K562 (cell line): ENCODE data around the gene EFS. TPM values are rescaled to one million over a fixed set of nuclear protein-coding genes. Genes with fewer than 3 reads are reported as not detected.

Experiments
- ATAC-seq: fragments of 200-7000 bp; cut with Tn5 transposase; 3 replicates; pipeline ENCODE4 v1.9.1; 2020; ENCODE audit warnings: moderate library complexity
- BruUV-seq: library from RNA; stranded (reverse); fragments of 400-500 nt; replicated peaks from 2 replicates; lab custom pipeline; 2021; lab: Mats Ljungman, UMichigan
- CTCF ChIA-PET: fragments of 300-600 bp; formaldehyde crosslinking; extraction: SDS; loops from one replicate; lab custom pipeline; 2021; ENCODE audit warnings: low intra/inter-chr PET ratio; lab: Yijun Ruan, JAX
- POLR2A ChIA-PET: fragments of 300-600, 350-650 bp; sonication (Branson Sonifier 250); formaldehyde crosslinking; extraction: SDS; loops from one replicate; lab custom pipeline; 2021; ENCODE audit warnings: antibody characterized with exemption, inconsistent platforms; lab: Yijun Ruan, JAX
- DNase-seq, 4 experiments: peaks; one replicate each; pipeline versions ENCODE4 v3.0.0 to v3.0.0-alpha.2; 2011 to 2018; ENCODE audit warnings: low spot score in 3 of 4, mixed read lengths in 3 of 4; ENCODE audit errors: extremely low read depth in 1 of 4
- FAIRE-seq: peaks from 2 replicates; lab custom pipeline; 2011; peaks lifted over from hg19 to GRCh38; lab: Jason Lieb, UNC
- H2AFZ ChIP-seq: 2 replicates; pipeline ENCODE4 v1.6.0; 2011; ENCODE audit warnings: low read depth, low read length, control low read depth, inconsistent platforms
- H3K27ac ChIP-seq: fragments of 200-600 bp; 3 replicates; pipeline ENCODE4 v1.8.0; 2011; ENCODE audit warnings: low read depth, mild to moderate bottlenecking, control low read depth, inconsistent platforms, low read length, moderate library complexity, mixed read lengths; ENCODE audit errors: extremely low read depth
- H3K27me3 ChIP-seq, 2 experiments: fragments of 300-600 bp in 1 of 2; 2 replicates in 1 of 2; 3 replicates in 1 of 2; pipeline versions ENCODE4 v1.6.0 to v1.8.0; 2011; ENCODE audit warnings: inconsistent platforms in 2 of 2, low read length in 2 of 2, mild to moderate bottlenecking in 1 of 2, mixed read lengths in 1 of 2, moderate library complexity in 1 of 2; ENCODE audit not compliant: control insufficient read depth in 2 of 2, insufficient read depth in 2 of 2
- H3K36me3 ChIP-seq: fragments of 300-600 bp; 3 replicates; pipeline ENCODE4 v1.8.0; 2011; ENCODE audit warnings: mild to moderate bottlenecking, low read length, inconsistent platforms; ENCODE audit not compliant: control insufficient read depth, insufficient read depth
- H3K4me1 ChIP-seq, 2 experiments: fragments of 200-600 bp in 1 of 2; replicated peaks in 1 of 2; 2 replicates in 1 of 2; 3 replicates in 1 of 2; pipeline versions ENCODE4 v1.5.1 to v1.8.0; 2011; ENCODE audit warnings: inconsistent platforms in 2 of 2, low read length in 2 of 2, mild to moderate bottlenecking in 1 of 2, mixed read lengths in 1 of 2, moderate library complexity in 1 of 2; ENCODE audit not compliant: control insufficient read depth in 2 of 2, insufficient read depth in 2 of 2
- H3K4me2 ChIP-seq: 2 replicates; pipeline ENCODE4 v1.6.1; 2011; ENCODE audit warnings: low read length, control low read depth, inconsistent platforms, mixed read lengths; ENCODE audit not compliant: insufficient read depth
- H3K4me3 ChIP-seq: fragments of 200-600 bp; sonication (generic), shearing (Covaris generic); 2 replicates; pipeline ENCODE4 v1.5.1; 2016; ENCODE audit warnings: control low read depth, inconsistent platforms
- H3K79me2 ChIP-seq: fragments of 200-600 bp; 3 replicates; pipeline ENCODE4 v1.8.0; 2011; ENCODE audit warnings: low read length, inconsistent platforms; ENCODE audit not compliant: control insufficient read depth, insufficient read depth
- H3K9ac ChIP-seq, 2 experiments: 2 replicates each; pipeline versions ENCODE4 v1.6.0 to v1.6.1; 2011; ENCODE audit warnings: low read depth in 2 of 2, low read length in 2 of 2, control low read depth in 1 of 2, inconsistent platforms in 1 of 2, mild to moderate bottlenecking in 1 of 2, mixed read lengths in 1 of 2; ENCODE audit not compliant: insufficient read depth in 1 of 2
- H3K9me1 ChIP-seq: one replicate; pipeline ENCODE4 v1.6.0; 2011; ENCODE audit warnings: inconsistent platforms, mild to moderate bottlenecking, low read length, moderate library complexity; ENCODE audit not compliant: control insufficient read depth, insufficient read depth
- H3K9me3 ChIP-seq: replicated peaks from 2 replicates; pipeline ENCODE4 v1.5.1; 2011; ENCODE audit warnings: low read depth, low read length, inconsistent platforms; ENCODE audit not compliant: control insufficient read depth, insufficient read depth
- H4K20me1 ChIP-seq: replicated peaks from 2 replicates; pipeline ENCODE4 v1.6.1; 2011; ENCODE audit warnings: low read length, inconsistent platforms, mixed read lengths; ENCODE audit not compliant: control insufficient read depth, insufficient read depth
- EHMT2 ChIP-seq: fragments of 450-650 bp; IDR thresholded peaks from 2 replicates; pipeline ENCODE4 v1.6.1; 2018; ENCODE audit warnings: antibody characterized with exemption
- ELF1 ChIP-seq: fragments of 200-800 bp; sonication (Bioruptor generic); IDR thresholded peaks from 2 replicates; pipeline ENCODE4 v1.6.1; 2016; ENCODE audit warnings: missing genetic modification characterization, missing compliant biosample characterization
- NR3C1 ChIP-seq: sonication (generic); formaldehyde crosslinking; IDR thresholded peaks from 2 replicates; pipeline ENCODE4 v1.8.1; 2022; ENCODE audit warnings: missing genetic modification reagents
- PHF8 ChIP-seq: fragments of 200-600 bp; sonication (generic); IDR thresholded peaks from 2 replicates; pipeline ENCODE4 v1.6.1; 2012; ENCODE audit warnings: mixed run types, mild to moderate bottlenecking, inconsistent platforms, low read length, moderate library complexity, borderline replicate concordance
- RBBP5 ChIP-seq: fragments of 200-600 bp; sonication (generic); IDR thresholded peaks from 2 replicates; pipeline ENCODE4 v1.6.1; 2012; ENCODE audit warnings: borderline replicate concordance, mild to moderate bottlenecking, low read length, control low read depth, inconsistent platforms; ENCODE audit not compliant: insufficient read depth, poor library complexity, severe bottlenecking
- SLC30A9 ChIP-seq: fragments of 250-450 bp; sonication (Bioruptor Pico); IDR thresholded peaks from 2 replicates; pipeline ENCODE4 v1.8.0; 2022; ENCODE audit warnings: mild to moderate bottlenecking, moderate library complexity
- SRSF9 ChIP-seq: fragments of 200-400 bp; formaldehyde crosslinking; IDR thresholded peaks from 2 replicates; pipeline ENCODE4 v1.6.1; 2017; ENCODE audit warnings: low read depth, low read length, borderline replicate concordance
- ZNF311 ChIP-seq: fragments of 250-450 bp; sonication (Bioruptor Pico); IDR thresholded peaks from 2 replicates; pipeline ENCODE4 v1.4.0; 2020; ENCODE audit warnings: mild to moderate bottlenecking, moderate library complexity
- WGBS: fragments of 100-300 bp; shearing (Covaris generic); methylation state at CpG from one replicate; pipeline ENCODE4 v1.1.6; 2016; ENCODE audit warnings: low coverage, mixed read lengths; ENCODE audit not compliant: insufficient coverage; ENCODE audit errors: missing lambda C conversion rate; 5-methylcytosine and 5-hydroxymethylcytosine counted together
- in situ Hi-C: fragments of 300-500 bp; cut with MboI; formaldehyde crosslinking; loops from 4 replicates; pipeline ENCODE4 v1.15.0; 2018; ENCODE audit warnings: inconsistent platforms, mixed read lengths
- intact Hi-C: fragments of 100-400 bp; cut with micrococcal nuclease; formaldehyde crosslinking; loops from 2 replicates; pipeline ENCODE4 v1.14.2; 2022
- polyA plus RNA-seq, 8 experiments: library from polyadenylated mRNA; depleted of rRNA in 4 of 8; stranded (reverse) in 5 of 8; unstranded in 3 of 8; fragments of >200 nt; fragmentation: Nextera tagmentation in 2 of 8; fragmentation: Illumina TruSeq in 1 of 8; extraction: Ambion mirVana in 2 of 8; extraction: Trizol in 1 of 8; gene quantifications; 2 replicates each; pipeline versions ENCODE4 v1.2.1 to v1.2.3, GENCODE V29; 2011 to 2014; ENCODE audit warnings: inconsistent platforms in 1 of 8, missing spikeins in 1 of 8
- total RNA-seq, 7 experiments: library from RNA; depleted of rRNA in 6 of 7; stranded (reverse); fragments of >200 nt in 6 of 7; fragmentation: Illumina TruSeq in 2 of 7; extraction: Trizol in 2 of 7; gene quantifications; 2 replicates each; pipeline versions ENCODE4 v1.2.1 to v1.2.3, GENCODE V29; 2011 to 2021; ENCODE audit warnings: low replicate concordance in 1 of 7
- TF ChIP-seq, protein P1 (sequence below): fragments of 250-450 bp; sonication (Bioruptor Pico); IDR thresholded peaks from 2 replicates; pipeline ENCODE4 v1.8.0; 2022; ENCODE audit warnings: moderate library complexity, mild to moderate bottlenecking, inconsistent platforms

The EFS gene
- total and polyA plus RNA-seq, 9 of the 15 experiments (the other 6 are each of a cell fraction or from before 2014, with no cell fraction given) = 0.01 to 0.03 TPM; not detected in 7

DNA sequence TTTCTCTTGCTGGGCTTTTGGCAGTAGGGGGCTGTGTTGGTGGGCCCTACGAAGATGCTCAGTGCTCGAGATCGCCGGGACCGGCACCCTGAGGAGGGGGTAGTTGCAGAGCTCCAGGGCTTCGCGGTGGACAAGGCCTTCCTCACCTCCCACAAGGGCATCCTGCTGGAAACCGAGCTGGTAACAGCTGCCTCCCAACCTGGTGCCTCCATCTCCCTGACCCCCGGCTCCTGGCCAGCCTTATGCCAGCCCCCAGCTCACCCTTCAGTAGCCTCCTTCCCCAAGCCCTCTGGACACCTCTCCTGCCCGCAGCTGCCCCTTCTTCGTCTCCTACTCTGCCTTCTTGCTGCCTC is 12.2 kb upstream of the EFS start:
- no peak overlapping the region for H3K27ac ChIP-seq
- H3K4me3 ChIP-seq = no peak overlapping the region
- peaks cover 2 to 52% of the 10 kb centered on the region in 2 experiments; a peak in 3 of 5 replicates for H3K27me3 ChIP-seq
- 0% methylated on average over 9 of the region's 11 CpGs for WGBS
- in situ Hi-C loops = no loop called here
- no TSS peak for BruUV-seq
- intact Hi-C loops = no loop called here
- DNase-seq (no peak), ATAC-seq (no peak), FAIRE-seq (no peak)
- no peaks in the 10 kb centered on the region for H3K9me3 ChIP-seq
- no peaks in the 10 kb centered on the region for H3K79me2 ChIP-seq
- no peak overlapping the region for H3K9ac ChIP-seq
- H3K9me1 ChIP-seq = no peaks in the 10 kb centered on the region
- ChIA-PET CTCF (no interaction called here), POLR2A (no interaction called here)
- no peaks in the 10 kb centered on the region for H3K36me3 ChIP-seq
- H2AFZ ChIP-seq = no peak overlapping the region
- no peaks in the 10 kb centered on the region; the same call in 1 of the 2 replicates for H4K20me1 ChIP-seq
- TF ChIP-seq SLC30A9 (CRISPR knock-in tag) (no peak), NR3C1 (CRISPR knock-in tag) (no peak), ELF1 (no peak), SRSF9 (no peak), ZNF311 (CRISPR knock-in tag) (no peak), RBBP5 (no peak), EHMT2 (no peak), PHF8 (no peak)
- TF ChIP-seq, protein P1, sequence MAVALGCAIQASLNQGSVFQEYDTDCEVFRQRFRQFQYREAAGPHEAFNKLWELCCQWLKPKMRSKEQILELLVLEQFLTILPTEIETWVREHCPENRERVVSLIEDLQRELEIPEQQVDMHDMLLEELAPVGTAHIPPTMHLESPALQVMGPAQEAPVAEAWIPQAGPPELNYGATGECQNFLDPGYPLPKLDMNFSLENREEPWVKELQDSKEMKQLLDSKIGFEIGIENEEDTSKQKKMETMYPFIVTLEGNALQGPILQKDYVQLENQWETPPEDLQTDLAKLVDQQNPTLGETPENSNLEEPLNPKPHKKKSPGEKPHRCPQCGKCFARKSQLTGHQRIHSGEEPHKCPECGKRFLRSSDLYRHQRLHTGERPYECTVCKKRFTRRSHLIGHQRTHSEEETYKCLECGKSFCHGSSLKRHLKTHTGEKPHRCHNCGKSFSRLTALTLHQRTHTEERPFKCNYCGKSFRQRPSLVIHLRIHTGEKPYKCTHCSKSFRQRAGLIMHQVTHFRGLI (CRISPR knock-in tag) = no peak
- peaks cover 0 to 14% of the 10 kb centered on the region in 2 experiments; a peak in 2 of 5 replicates for H3K4me1 ChIP-seq
- no peak overlapping the region for H3K4me2 ChIP-seq
